Ishikawa (cell line): ENCODE results near the gene CDRT4.

ENCODE experiments used
- CEBPB ChIP-seq: IDR thresholded peaks from 2 replicates; pipeline ENCODE4 v1.6.1; 2012
- CREB1 ChIP-seq: IDR thresholded peaks from 2 replicates; pipeline ENCODE4 v1.6.1; 2012; ENCODE audit warnings: low read depth
- EGR1 ChIP-seq: IDR thresholded peaks from 2 replicates; pipeline ENCODE4 v1.6.1; 2012
- EP300 ChIP-seq: IDR thresholded peaks from 2 replicates; pipeline ENCODE4 v1.6.1; 2012; ENCODE audit warnings: borderline replicate concordance
- FOXM1 ChIP-seq: IDR thresholded peaks from 2 replicates; pipeline ENCODE4 v1.6.1; 2012; ENCODE audit warnings: low read depth, borderline replicate concordance
- MAX ChIP-seq: IDR thresholded peaks from 2 replicates; pipeline ENCODE4 v1.6.1; 2012
- RAD21 ChIP-seq: IDR thresholded peaks from 2 replicates; pipeline ENCODE4 v1.6.1; 2012; ENCODE audit warnings: low read depth
- REST ChIP-seq: IDR thresholded peaks from 2 replicates; pipeline ENCODE4 v1.6.1; 2012; ENCODE audit warnings: low read depth, mild to moderate bottlenecking
- TAF1 ChIP-seq: IDR thresholded peaks from 2 replicates; pipeline ENCODE4 v1.6.1; 2012; ENCODE audit warnings: low read depth, mild to moderate bottlenecking
- TCF12 ChIP-seq: IDR thresholded peaks from 2 replicates; pipeline ENCODE4 v1.6.1; 2012; ENCODE audit warnings: low read depth
- TEAD4 ChIP-seq: IDR thresholded peaks from 2 replicates; pipeline ENCODE4 v1.6.1; 2012
- YY1 ChIP-seq: IDR thresholded peaks from 2 replicates; pipeline ENCODE4 v1.6.1; 2012; ENCODE audit warnings: low read depth
- ZBTB7A ChIP-seq: IDR thresholded peaks from 2 replicates; pipeline ENCODE4 v1.6.1; 2012; ENCODE audit warnings: low read depth
- TF ChIP-seq, protein P1 (sequence below): IDR thresholded peaks from 2 replicates; pipeline ENCODE4 v1.6.1; 2012

CDRT4 gene

DNA sequence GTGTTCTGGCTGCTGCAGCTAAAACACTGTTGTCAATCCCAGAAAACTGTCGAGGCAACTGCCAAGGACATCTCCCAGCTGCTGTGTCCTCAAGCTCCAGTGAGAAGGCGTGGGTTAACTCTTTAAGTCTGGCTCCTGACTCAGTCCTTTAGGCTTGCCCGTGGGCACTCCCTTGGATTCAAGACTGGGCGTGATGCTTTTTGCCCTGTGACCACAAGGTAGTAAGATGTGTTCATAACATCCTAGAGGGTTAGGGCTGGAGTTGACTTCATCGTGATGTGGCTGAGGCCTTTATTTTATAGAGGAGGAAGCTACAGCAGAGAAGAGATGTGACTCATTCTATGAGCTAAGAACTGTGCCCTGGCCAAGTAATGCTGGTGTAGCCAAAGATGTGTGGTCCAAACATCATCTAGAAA, 75.1 kb downstream of the CDRT4 start:
- no peak for TF ChIP-seq CREB1
- TF ChIP-seq RAD21: no peak
- TF ChIP-seq REST: no peak
- TF ChIP-seq, protein P1, sequence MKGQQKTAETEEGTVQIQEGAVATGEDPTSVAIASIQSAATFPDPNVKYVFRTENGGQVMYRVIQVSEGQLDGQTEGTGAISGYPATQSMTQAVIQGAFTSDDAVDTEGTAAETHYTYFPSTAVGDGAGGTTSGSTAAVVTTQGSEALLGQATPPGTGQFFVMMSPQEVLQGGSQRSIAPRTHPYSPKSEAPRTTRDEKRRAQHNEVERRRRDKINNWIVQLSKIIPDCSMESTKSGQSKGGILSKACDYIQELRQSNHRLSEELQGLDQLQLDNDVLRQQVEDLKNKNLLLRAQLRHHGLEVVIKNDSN: no peak

- TF ChIP-seq REST (no peak), EP300 (no peak), TEAD4 (no peak), TAF1 (no peak), ZBTB7A (no peak), FOXM1 (no peak), EGR1 (no peak), CREB1 (no peak), MAX (no peak), YY1 (no peak), RAD21 (no peak), TCF12 (no peak)
- TF ChIP-seq, protein P1: no peak
Measured at GRCh38 chr17:15388356-15389041, 78.9 kb downstream of the CDRT4 start.

- TF ChIP-seq TAF1 (no peak), CEBPB (no peak), FOXM1 (no peak), TCF12 (no peak), REST (no peak), TEAD4 (no peak), CREB1 (no peak)
- TF ChIP-seq, protein P1: no peak
Measured at GRCh38 chr17:15386083-15386482, 81.3 kb downstream of the CDRT4 start.
